Right lobe of liver (tissue), 6 donors: ENCODE measurements around the gene KDM4B. TPM values are rescaled to one million over a fixed set of nuclear protein-coding genes. Genes with fewer than 3 reads are reported as not detected.

ENCODE experiments used
- ATAC-seq, 4 donors: fragments of 200-7000 bp; cut with Tn5 transposase; one replicate each; pipeline ENCODE4 v1.9.1; 2020; ENCODE audit warnings: mild to moderate bottlenecking in 4 of 4, moderate library complexity in 4 of 4
- DNase-seq, 3 donors: peaks; one replicate each; pipeline ENCODE4 v3.0.0-alpha.2; 2020
- H3K27ac ChIP-seq, 3 donors: fragments of 200-600 bp; one replicate each; pipeline ENCODE4 v1.8.0; 2022
- H3K27me3 ChIP-seq, 2 donors: fragments of 200-600 bp; one replicate each; pipeline ENCODE4 v1.8.0; 2022
- H3K36me3 ChIP-seq, 4 donors: fragments of 200-600 bp; sonication (generic) in 1 of 4; one replicate each; pipeline versions ENCODE4 v1.5.1 to v1.8.0; 2017 to 2022; ENCODE audit warnings: control low read depth in 1 of 4
- H3K4me1 ChIP-seq, 4 donors: fragments of 200-600 bp; sonication (generic) in 1 of 4; one replicate each; pipeline versions ENCODE4 v1.5.1 to v1.8.0; 2017 to 2022; ENCODE audit warnings: control low read depth in 1 of 4
- H3K4me3 ChIP-seq, 3 donors: fragments of 200-600 bp; one replicate each; pipeline ENCODE4 v1.8.0; 2022
- H3K9me3 ChIP-seq, 4 donors: fragments of 200-600 bp; sonication (generic) in 1 of 4; one replicate each; pipeline versions ENCODE4 v1.5.1 to v1.8.0; 2017 to 2022; ENCODE audit warnings: control low read depth in 1 of 4
- CTCF ChIP-seq, 4 donors: fragments of 200-600 bp in 3 of 4; fragments of 450-650 bp in 1 of 4; IDR thresholded peaks; one replicate each; pipeline versions ENCODE4 v1.5.1 to v1.8.0; 2016 to 2022; ENCODE audit warnings: antibody characterized with exemption in 4 of 4, mild to moderate bottlenecking in 2 of 4
- POLR2A ChIP-seq: fragments of 450-650 bp; IDR thresholded peaks from one replicate; pipeline ENCODE4 v1.6.1; 2017; ENCODE audit warnings: antibody characterized with exemption, mild to moderate bottlenecking
- WGBS: methylation state at CpG from one replicate; pipeline ENCODE4 v1.1.6; 2018; ENCODE audit warnings: low coverage, low lambda C conversion rate; ENCODE audit not compliant: insufficient coverage; ENCODE audit errors: missing lambda C conversion rate; 5-methylcytosine and 5-hydroxymethylcytosine counted together
- intact Hi-C, 2 donors: fragments of 100-400 bp; cut with DNase I; formaldehyde crosslinking; loops; one replicate each; pipeline versions ENCODE4 v1.11.2 to v1.14.1; 2022
- total RNA-seq, 6 experiments: library from RNA; depleted of rRNA in 2 of 6; stranded (reverse); fragments of >200 nt in 2 of 6; fragmentation: NEBNext Ultra II Directional in 3 of 6; extraction: Animal tissue kit (Norgen Biotek cat#: 25700) in 3 of 6; gene quantifications; one replicate each; pipeline versions ENCODE4 v1.1.0 to v1.2.4, GENCODE V29; 2016 to 2023
- donor health status: DM: no; HTN: yes; CAD: no.
- donor health status: DM: no; HTN: no; CAD: no.
- donor health status: DM: no; HTN: no; CAD: no.
- donor health status: DM: no; HTN: yes; CAD: no.
- donor health status: DM: no; HTN: yes; CAD: no.

KDM4B gene
- total RNA-seq, 6 experiments from 2014 or later, result 14.2 to 36.9 (median 29.1) TPM

- no peak overlapping the region for H3K27ac ChIP-seq
- ATAC-seq (no peak), DNase-seq (no peak)
- intact Hi-C loops, result loop anchor here in 1 of 2 donors (10.0 kb wide), 1 partner anchor 95 kb away; no protein-coding TSS in a partner anchor
- peaks cover 0 to 8% (median 4%) of the 10 kb centered on the region in 4 donors for H3K4me1 ChIP-seq
- H3K36me3 ChIP-seq, result peaks cover 0 to 23% (median 0%) of the 10 kb centered on the region in 4 donors
- H3K9me3 ChIP-seq, result no peaks in the 10 kb centered on the region
- no peaks in the 10 kb centered on the region for H3K27me3 ChIP-seq
- WGBS, result no CpG with 5 or more reads among the region's 12 CpGs
- H3K4me3 ChIP-seq, result no peak overlapping the region
- TF ChIP-seq POLR2A (no peak), CTCF (IDR thresholded peaks at IDR 0.05) (no peak)
Measured at GRCh38 chr19:5059793-5060192, 90.9 kb downstream of the KDM4B start.

DNA sequence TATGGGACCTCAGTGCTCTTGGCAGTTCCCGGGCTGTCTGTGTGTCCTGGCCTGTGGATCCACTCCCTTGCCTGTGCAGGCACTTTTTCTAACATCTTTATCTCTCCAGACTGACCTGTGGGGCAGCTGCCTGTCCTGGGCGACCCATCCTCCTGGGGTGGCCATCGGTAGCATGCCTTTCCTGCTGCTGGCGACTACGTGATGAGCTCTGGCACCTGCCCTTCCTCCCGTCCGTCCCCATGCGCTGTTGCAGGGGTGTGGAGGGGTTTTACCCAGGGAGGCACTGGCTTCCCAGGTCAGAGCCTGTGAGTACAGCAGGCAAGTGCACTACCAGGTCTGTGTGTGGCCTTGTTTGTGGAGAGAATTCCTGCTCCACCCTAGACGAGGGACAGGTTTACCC is 93.3 kb downstream of the KDM4B start:
- no peak for ATAC-seq
- 100% methylated on average over 1 of the region's 9 CpGs for WGBS
- intact Hi-C loops, result no loop called here

DNA sequence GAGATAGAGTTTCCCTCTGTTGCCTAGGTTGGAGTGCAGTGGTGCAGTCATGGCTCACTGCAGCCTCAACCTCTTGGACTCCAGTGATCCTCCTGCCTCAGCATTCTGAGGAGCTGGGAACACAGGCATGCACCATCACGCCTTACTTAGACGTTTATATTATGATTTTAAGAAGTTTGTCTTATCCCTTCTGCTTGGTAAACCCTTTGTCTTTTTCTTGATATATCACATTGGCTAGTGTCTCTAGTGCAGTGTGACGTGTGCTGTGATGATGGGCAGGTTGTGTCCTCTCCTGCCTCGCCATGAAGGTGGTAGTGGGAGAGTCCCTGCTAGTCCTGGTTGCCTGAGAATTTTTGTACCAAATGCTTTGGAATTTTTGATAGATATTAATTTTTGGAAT is 93.9 kb downstream of the KDM4B start:
- no peak for ATAC-seq
- 91% methylated on average over 4 of the region's 4 CpGs for WGBS
- H3K36me3 ChIP-seq, result peaks cover 0 to 19% (median 0%) of the 10 kb centered on the region in 4 donors
- H3K4me1 ChIP-seq, result peaks cover 0 to 10% (median 3%) of the 10 kb centered on the region in 4 donors
- H3K27ac ChIP-seq, result no peak overlapping the region
- H3K27me3 ChIP-seq, result no peaks in the 10 kb centered on the region
- no peak for DNase-seq
- intact Hi-C loops, result no loop called here
- TF ChIP-seq POLR2A, result no peak
- no peak for TF ChIP-seq CTCF (IDR thresholded peaks at IDR 0.05)
- no peaks in the 10 kb centered on the region for H3K9me3 ChIP-seq
- no peak overlapping the region for H3K4me3 ChIP-seq

More for the DNA sequence above, 93.3 kb downstream of the KDM4B start:
- no peak overlapping the region for H3K27ac ChIP-seq
- H3K27me3 ChIP-seq, result no peaks in the 10 kb centered on the region
- DNase-seq, result no peak
- H3K4me1 ChIP-seq, result peaks cover 0 to 4% (median 0%) of the 10 kb centered on the region in 4 donors
- H3K9me3 ChIP-seq, result no peaks in the 10 kb centered on the region
- no peak overlapping the region for H3K4me3 ChIP-seq
- TF ChIP-seq CTCF (IDR thresholded peaks at IDR 0.05), result no peak
- peaks cover 0 to 25% (median 0%) of the 10 kb centered on the region in 4 donors for H3K36me3 ChIP-seq

GRCh38 chr19:5063873-5064645 is 95.1 kb downstream of the KDM4B start:
- H3K4me3 ChIP-seq, result no peak overlapping the region
- peaks cover 0 to 18% (median 5%) of the 10 kb centered on the region in 4 donors for H3K4me1 ChIP-seq
- no peak for TF ChIP-seq CTCF (IDR thresholded peaks at IDR 0.05)
- TF ChIP-seq POLR2A, result no peak
- H3K36me3 ChIP-seq, result peaks cover 0 to 19% (median 0%) of the 10 kb centered on the region in 4 donors
- WGBS, result 96% methylated on average over 9 of the region's 38 CpGs
- ATAC-seq (no peak), DNase-seq (no peak)
- H3K9me3 ChIP-seq, result no peaks in the 10 kb centered on the region
- no peak overlapping the region for H3K27ac ChIP-seq
- intact Hi-C loops, result no loop called here
- H3K27me3 ChIP-seq, result no peaks in the 10 kb centered on the region
